Suprapubic skin (tissue), 4 donors: Measurements from ENCODE around the gene AP1M2.
A peak's percentile ranks its signal among the peaks of the same experiment; 100 is the strongest.

Source experiments
- CTCF ChIP-seq, 2 donors: fragments of 200-600 bp in 1 of 2; fragments of 450-650 bp in 1 of 2; sonication (generic) in 1 of 2; IDR thresholded peaks; one replicate each; pipeline ENCODE4 v1.5.1; 2016 to 2019; ENCODE audit warnings: antibody characterized with exemption in 2 of 2, mild to moderate bottlenecking in 1 of 2, moderate library complexity in 1 of 2
- EP300 ChIP-seq: sonication (generic); formaldehyde crosslinking; IDR thresholded peaks from one replicate; pipeline ENCODE4 v1.6.1; 2017; ENCODE audit warnings: antibody characterized with exemption
- POLR2AphosphoS5 ChIP-seq, 3 donors: sonication (generic); formaldehyde crosslinking; IDR thresholded peaks; one replicate each; pipeline ENCODE4 v1.6.1; 2017; ENCODE audit warnings: antibody characterized with exemption in 3 of 3

GRCh38 chr19:10565567-10566407, 21.3 kb downstream of the AP1M2 start, which contains the start of gene KRI1:
- TF ChIP-seq POLR2AphosphoS5 (IDR thresholded peaks at IDR 0.05) (peak in 2 of 3 donors; percentile 8 to 78), EP300 (no peak), CTCF (IDR thresholded peaks at IDR 0.05) (peak; percentile 43 to 50)
